HEK293 (cell line): ENCODE measurements around the gene LGALS9B.
"Not testable (repeated sequence)": the region's sequence is repeated elsewhere in the genome, so short reads cannot be mapped to it uniquely, and the experiment has no call there.

Source experiments
- KLF10 ChIP-seq: fragments of 450-650 bp; IDR thresholded peaks from 2 replicates; pipeline ENCODE4 v1.5.1; 2018; ENCODE audit warnings: missing biosample characterization, mild to moderate bottlenecking, missing genetic modification characterization
- SETDB1 ChIP-seq: IDR thresholded peaks from one replicate; pipeline ENCODE4 v1.6.1; 2017; ENCODE audit warnings: mild to moderate bottlenecking, low read length, moderate library complexity, mixed read lengths; ENCODE audit not compliant: insufficient read length
- ZBTB21 ChIP-seq: fragments of 450-650 bp; formaldehyde crosslinking; IDR thresholded peaks from 2 replicates; pipeline ENCODE4 v1.5.1; 2017; ENCODE audit warnings: missing biosample characterization, missing genetic modification characterization
- ZBTB7A ChIP-seq: fragments of 450-650 bp; formaldehyde crosslinking; IDR thresholded peaks from 2 replicates; pipeline ENCODE4 v1.5.1; 2016; ENCODE audit warnings: low read depth, missing biosample characterization, missing genetic modification characterization
- ZNF202 ChIP-seq: fragments of 450-650 bp; formaldehyde crosslinking; IDR thresholded peaks from 2 replicates; pipeline ENCODE4 v1.5.1; 2016; ENCODE audit warnings: missing biosample characterization, missing genetic modification characterization, borderline replicate concordance
- ZNF354C ChIP-seq: fragments of 450-650 bp; formaldehyde crosslinking; IDR thresholded peaks from 2 replicates; pipeline ENCODE4 v1.5.1; 2016; ENCODE audit warnings: missing biosample characterization, missing genetic modification characterization, low read depth, borderline replicate concordance
- ZNF555 ChIP-seq: fragments of 450-650 bp; formaldehyde crosslinking; conservative IDR thresholded peaks from 2 replicates; pipeline ENCODE4 v1.5.1; 2017; ENCODE audit warnings: missing biosample characterization, mild to moderate bottlenecking, missing genetic modification characterization, inconsistent platforms
- ZNF596 ChIP-seq: fragments of 450-650 bp; IDR thresholded peaks from 2 replicates; pipeline ENCODE4 v1.5.0; 2018; ENCODE audit warnings: missing biosample characterization, mild to moderate bottlenecking, missing genetic modification characterization, moderate library complexity
- ZNF701 ChIP-seq: fragments of 450-650 bp; formaldehyde crosslinking; IDR thresholded peaks from 2 replicates; pipeline ENCODE4 v1.5.1; 2016; ENCODE audit warnings: missing biosample characterization, missing genetic modification characterization
- TF ChIP-seq, protein P1 (sequence below): fragments of 450-650 bp; formaldehyde crosslinking; IDR thresholded peaks from 2 replicates; pipeline ENCODE4 v1.5.1; 2016; ENCODE audit warnings: missing biosample characterization, missing genetic modification characterization
- TF ChIP-seq, protein P2 (sequence below): fragments of 450-650 bp; formaldehyde crosslinking; IDR thresholded peaks from 2 replicates; pipeline ENCODE4 v1.5.1; 2016; ENCODE audit warnings: missing biosample characterization, missing genetic modification characterization
- TF ChIP-seq, protein P3 (sequence below): fragments of 450-650 bp; formaldehyde crosslinking; IDR thresholded peaks from 2 replicates; pipeline ENCODE4 v1.5.1; 2017; ENCODE audit warnings: missing biosample characterization, missing genetic modification characterization
- TF ChIP-seq, protein P4 (sequence below): fragments of 450-650 bp; formaldehyde crosslinking; optimal IDR thresholded peaks from 2 replicates; pipeline ENCODE3; 2016; ENCODE audit warnings: missing biosample characterization, mild to moderate bottlenecking, missing genetic modification characterization

DNA sequence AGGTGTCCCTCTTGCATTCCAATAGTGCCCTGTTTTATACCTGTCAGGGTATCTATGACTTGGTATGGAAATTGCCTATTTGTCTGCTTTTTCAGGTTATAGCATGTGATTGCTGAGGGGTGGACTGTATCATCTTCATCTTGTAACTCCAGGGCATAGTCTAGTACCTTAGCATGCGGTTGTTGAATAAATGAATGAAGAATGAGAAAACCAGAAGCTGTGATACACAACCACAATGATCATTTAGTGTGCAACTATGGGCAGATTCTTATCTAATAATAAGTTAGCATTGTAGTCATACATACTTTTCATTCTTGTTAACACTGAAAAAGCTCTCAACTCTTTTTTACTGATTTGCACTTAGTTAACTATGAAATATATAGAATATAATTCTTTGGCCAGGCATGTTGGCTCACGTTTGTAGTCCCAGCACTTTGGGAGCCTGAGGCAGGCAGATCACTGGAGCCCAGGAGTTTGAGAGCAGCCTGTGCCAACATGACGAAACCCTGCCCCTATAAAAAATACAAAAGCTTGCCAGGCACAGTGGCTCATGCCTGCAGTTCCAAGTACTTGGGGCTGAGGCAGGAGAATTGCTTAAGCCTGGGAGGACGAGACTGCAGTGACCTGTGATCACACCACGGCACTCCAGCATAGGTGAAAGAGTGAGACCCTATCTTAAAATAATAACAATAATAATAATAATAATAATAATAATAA lies 65.9 kb downstream of the LGALS9B start:
- TF ChIP-seq, protein P1, sequence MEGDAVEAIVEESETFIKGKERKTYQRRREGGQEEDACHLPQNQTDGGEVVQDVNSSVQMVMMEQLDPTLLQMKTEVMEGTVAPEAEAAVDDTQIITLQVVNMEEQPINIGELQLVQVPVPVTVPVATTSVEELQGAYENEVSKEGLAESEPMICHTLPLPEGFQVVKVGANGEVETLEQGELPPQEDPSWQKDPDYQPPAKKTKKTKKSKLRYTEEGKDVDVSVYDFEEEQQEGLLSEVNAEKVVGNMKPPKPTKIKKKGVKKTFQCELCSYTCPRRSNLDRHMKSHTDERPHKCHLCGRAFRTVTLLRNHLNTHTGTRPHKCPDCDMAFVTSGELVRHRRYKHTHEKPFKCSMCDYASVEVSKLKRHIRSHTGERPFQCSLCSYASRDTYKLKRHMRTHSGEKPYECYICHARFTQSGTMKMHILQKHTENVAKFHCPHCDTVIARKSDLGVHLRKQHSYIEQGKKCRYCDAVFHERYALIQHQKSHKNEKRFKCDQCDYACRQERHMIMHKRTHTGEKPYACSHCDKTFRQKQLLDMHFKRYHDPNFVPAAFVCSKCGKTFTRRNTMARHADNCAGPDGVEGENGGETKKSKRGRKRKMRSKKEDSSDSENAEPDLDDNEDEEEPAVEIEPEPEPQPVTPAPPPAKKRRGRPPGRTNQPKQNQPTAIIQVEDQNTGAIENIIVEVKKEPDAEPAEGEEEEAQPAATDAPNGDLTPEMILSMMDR (tag by site-specific recombination): not testable (repeated sequence)
- TF ChIP-seq, protein P2, sequence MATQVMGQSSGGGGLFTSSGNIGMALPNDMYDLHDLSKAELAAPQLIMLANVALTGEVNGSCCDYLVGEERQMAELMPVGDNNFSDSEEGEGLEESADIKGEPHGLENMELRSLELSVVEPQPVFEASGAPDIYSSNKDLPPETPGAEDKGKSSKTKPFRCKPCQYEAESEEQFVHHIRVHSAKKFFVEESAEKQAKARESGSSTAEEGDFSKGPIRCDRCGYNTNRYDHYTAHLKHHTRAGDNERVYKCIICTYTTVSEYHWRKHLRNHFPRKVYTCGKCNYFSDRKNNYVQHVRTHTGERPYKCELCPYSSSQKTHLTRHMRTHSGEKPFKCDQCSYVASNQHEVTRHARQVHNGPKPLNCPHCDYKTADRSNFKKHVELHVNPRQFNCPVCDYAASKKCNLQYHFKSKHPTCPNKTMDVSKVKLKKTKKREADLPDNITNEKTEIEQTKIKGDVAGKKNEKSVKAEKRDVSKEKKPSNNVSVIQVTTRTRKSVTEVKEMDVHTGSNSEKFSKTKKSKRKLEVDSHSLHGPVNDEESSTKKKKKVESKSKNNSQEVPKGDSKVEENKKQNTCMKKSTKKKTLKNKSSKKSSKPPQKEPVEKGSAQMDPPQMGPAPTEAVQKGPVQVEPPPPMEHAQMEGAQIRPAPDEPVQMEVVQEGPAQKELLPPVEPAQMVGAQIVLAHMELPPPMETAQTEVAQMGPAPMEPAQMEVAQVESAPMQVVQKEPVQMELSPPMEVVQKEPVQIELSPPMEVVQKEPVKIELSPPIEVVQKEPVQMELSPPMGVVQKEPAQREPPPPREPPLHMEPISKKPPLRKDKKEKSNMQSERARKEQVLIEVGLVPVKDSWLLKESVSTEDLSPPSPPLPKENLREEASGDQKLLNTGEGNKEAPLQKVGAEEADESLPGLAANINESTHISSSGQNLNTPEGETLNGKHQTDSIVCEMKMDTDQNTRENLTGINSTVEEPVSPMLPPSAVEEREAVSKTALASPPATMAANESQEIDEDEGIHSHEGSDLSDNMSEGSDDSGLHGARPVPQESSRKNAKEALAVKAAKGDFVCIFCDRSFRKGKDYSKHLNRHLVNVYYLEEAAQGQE (tag by site-specific recombination): not testable (repeated sequence)
- TF ChIP-seq ZNF354C (tag by site-specific recombination); ZNF555 (tag by site-specific recombination); ZNF596 (tag by site-specific recombination); KLF10; ZBTB21 (tag by site-specific recombination); ZNF202 (tag by site-specific recombination); ZBTB7A (tag by site-specific recombination); SETDB1; ZNF701 (tag by site-specific recombination): not testable (repeated sequence)
- TF ChIP-seq, protein P3, sequence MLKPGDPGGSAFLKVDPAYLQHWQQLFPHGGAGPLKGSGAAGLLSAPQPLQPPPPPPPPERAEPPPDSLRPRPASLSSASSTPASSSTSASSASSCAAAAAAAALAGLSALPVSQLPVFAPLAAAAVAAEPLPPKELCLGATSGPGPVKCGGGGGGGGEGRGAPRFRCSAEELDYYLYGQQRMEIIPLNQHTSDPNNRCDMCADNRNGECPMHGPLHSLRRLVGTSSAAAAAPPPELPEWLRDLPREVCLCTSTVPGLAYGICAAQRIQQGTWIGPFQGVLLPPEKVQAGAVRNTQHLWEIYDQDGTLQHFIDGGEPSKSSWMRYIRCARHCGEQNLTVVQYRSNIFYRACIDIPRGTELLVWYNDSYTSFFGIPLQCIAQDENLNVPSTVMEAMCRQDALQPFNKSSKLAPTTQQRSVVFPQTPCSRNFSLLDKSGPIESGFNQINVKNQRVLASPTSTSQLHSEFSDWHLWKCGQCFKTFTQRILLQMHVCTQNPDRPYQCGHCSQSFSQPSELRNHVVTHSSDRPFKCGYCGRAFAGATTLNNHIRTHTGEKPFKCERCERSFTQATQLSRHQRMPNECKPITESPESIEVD (tag by site-specific recombination): not testable (repeated sequence)
- TF ChIP-seq, protein P4, sequence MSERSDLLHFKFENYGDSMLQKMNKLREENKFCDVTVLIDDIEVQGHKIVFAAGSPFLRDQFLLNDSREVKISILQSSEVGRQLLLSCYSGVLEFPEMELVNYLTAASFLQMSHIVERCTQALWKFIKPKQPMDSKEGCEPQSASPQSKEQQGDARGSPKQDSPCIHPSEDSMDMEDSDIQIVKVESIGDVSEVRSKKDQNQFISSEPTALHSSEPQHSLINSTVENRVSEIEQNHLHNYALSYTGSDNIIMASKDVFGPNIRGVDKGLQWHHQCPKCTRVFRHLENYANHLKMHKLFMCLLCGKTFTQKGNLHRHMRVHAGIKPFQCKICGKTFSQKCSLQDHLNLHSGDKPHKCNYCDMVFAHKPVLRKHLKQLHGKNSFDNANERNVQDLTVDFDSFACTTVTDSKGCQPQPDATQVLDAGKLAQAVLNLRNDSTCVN (tag by site-specific recombination): not testable (repeated sequence)
